ENCODE data around the gene XKR8.

Gene XKR8

DNA sequence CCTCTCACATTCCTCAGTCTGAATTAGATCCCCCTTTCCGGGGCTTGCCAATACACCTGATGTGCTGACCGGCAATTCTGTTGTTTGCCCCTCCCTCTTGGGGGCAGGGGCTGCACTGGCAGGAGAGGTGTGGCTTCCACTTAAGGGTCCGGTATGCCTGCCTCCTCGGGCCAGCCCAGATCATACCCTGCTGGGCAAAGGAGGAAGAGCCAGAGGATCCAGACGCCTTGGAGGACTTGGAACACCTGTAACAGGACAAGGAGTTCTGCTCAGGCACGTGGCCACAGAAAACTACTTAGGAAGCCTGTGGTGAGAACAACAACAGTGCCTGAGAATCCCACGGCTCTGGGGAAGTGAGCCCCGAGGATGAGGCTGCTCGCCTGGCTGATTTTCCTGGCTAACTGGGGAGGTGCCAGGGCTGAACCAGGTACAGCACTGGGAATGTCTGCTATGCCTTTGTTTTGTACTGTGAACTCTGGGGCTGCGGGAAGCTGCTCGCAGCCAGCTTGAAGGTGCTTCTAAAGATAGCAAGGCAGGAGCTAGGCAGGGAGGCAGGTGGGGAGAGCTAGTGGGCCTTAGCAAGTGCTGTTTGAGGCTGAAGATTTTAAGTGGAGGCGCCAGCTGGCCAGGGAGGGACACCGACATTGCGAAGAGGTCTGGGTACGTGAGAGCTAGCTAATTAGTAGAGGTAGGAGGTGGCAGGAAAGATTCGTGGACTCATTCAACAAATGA, 24.8 kb upstream of the XKR8 start, which contains the start of gene SMPDL3B:
Gene SMPDL3B (plus strand): TSS at position 183 of the 732 bp plus-strand sequence. CDS start 184 bp downstream, at position 367.
- Histone ChIP-seq H2BK15ac (ENCODE audit: low read depth, poor library complexity, severe bottlenecking) (peak within 1 kb of the TSS; percentile 26), H3K79me1 (replicated peaks; ENCODE audit: low read length, poor library complexity, severe bottlenecking) (no peaks in the 10 kb centered on the region), H4K91ac (ENCODE audit: low read length) (no peak within 1 kb of the TSS), H2BK12ac (ENCODE audit: low read length in 2 of 2) (no peak within 1 kb of the TSS), H2BK5ac (ENCODE audit: low read depth, low read length, poor library complexity, severe bottlenecking) (no peak within 1 kb of the TSS), H3K36me3 (ENCODE audit: control insufficient read depth in 1 of 2, insufficient read depth in 2 of 2, low read depth in 1 of 2, low read length in 2 of 2) (no peaks in the 10 kb centered on the region), H3K4me2 (ENCODE audit: low read length, poor library complexity, severe bottlenecking) (peak within 1 kb of the TSS; percentile 78), H2AK5ac (ENCODE audit: low read length, severe bottlenecking) (no peak within 1 kb of the TSS), H3K14ac (ENCODE audit: low read length in 2 of 2) (peak within 1 kb of the TSS in 1 of 2 experiments; percentile 82), H2AFZ (ENCODE audit: low read depth, low read length) (peak within 1 kb of the TSS; percentile 36), H3K4ac (ENCODE audit: low read depth in 1 of 2, low read length in 2 of 2) (no peak within 1 kb of the TSS), H3K9me3 (ENCODE audit: control insufficient read depth, low read length) (no peaks in the 10 kb centered on the region), H4K8ac (ENCODE audit: low read length) (peak within 1 kb of the TSS; percentile 57), H3K23ac (ENCODE audit: low read length in 2 of 2) (peak within 1 kb of the TSS in 1 of 2 experiments; percentile 77), H3K18ac (ENCODE audit: low read depth in 1 of 2, low read length in 2 of 2) (no peak within 1 kb of the TSS), H3K27me3 (ENCODE audit: control insufficient read depth in 1 of 2, insufficient read depth in 1 of 2, low read length in 2 of 2) (peaks cover 19 to 33% of the 10 kb centered on the region in 2 experiments), H3K4me3 (ENCODE audit: insufficient read depth in 1 of 2, low read depth in 1 of 2, low read length in 2 of 2) (no peak within 1 kb of the TSS), H3K27ac (ENCODE audit: low read length, poor library complexity, severe bottlenecking) (no peak within 1 kb of the TSS), H3K9ac (ENCODE audit: low read length) (no peak within 1 kb of the TSS), H2BK120ac (ENCODE audit: low read depth, low read length) (no peak within 1 kb of the TSS), H3K4me1 (ENCODE audit: control insufficient read depth, insufficient read depth, low read depth, low read length) (peaks cover 10% of the 10 kb centered on the region)
- peak; percentile 26 for DNase-seq
- WGBS = 13% methylated on average over 15 of the region's 16 CpGs

DNA sequence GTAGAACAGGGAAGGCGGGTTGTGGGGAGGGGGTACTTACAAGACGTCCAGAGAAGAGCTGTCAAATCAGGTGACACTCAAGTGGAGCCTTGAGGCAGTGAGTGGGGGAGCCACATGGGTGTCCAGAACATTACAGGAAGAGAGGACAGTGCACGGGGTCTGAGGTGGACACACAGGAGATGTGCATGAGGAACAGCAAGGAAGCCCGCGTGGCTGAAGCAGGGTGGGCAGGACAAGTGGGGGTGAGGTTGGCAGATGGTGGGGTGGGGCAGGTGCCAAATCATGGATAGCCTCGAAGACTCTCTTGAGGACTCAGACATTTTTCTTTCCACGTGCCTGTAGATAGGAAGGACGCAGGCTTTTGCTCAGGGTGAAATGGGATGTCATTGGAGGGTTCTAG, 24.1 kb upstream of the XKR8 start:
- no peak overlapping the region for H3K27ac ChIP-seq (ENCODE audit: low read length, poor library complexity, severe bottlenecking)
- 62% methylated on average over 8 of the region's 8 CpGs for WGBS
- peaks cover 19 to 33% of the 10 kb centered on the region in 2 experiments for H3K27me3 ChIP-seq (ENCODE audit: control insufficient read depth in 1 of 2, insufficient read depth in 1 of 2, low read length in 2 of 2)
- H2AFZ ChIP-seq (ENCODE audit: low read depth, low read length) = peak overlapping the region; percentile 10
- no peak overlapping the region for H3K4me2 ChIP-seq (ENCODE audit: low read length, poor library complexity, severe bottlenecking)
- H2BK12ac ChIP-seq (ENCODE audit: low read length in 2 of 2) = no peak overlapping the region
- H2BK15ac ChIP-seq (ENCODE audit: low read depth, poor library complexity, severe bottlenecking) = no peak overlapping the region
- no peak overlapping the region for H3K23ac ChIP-seq (ENCODE audit: low read length in 2 of 2)
- no peak overlapping the region for H3K4me3 ChIP-seq (ENCODE audit: insufficient read depth in 1 of 2, low read depth in 1 of 2, low read length in 2 of 2)
- no peak overlapping the region for H3K18ac ChIP-seq (ENCODE audit: low read depth in 1 of 2, low read length in 2 of 2)
- H3K14ac ChIP-seq (ENCODE audit: low read length in 2 of 2) = no peak overlapping the region
- H3K4me1 ChIP-seq (ENCODE audit: control insufficient read depth, insufficient read depth, low read depth, low read length) = peaks cover 12% of the 10 kb centered on the region
- H2BK5ac ChIP-seq (ENCODE audit: low read depth, low read length, poor library complexity, severe bottlenecking) = no peak overlapping the region
- H4K91ac ChIP-seq (ENCODE audit: low read length) = no peak overlapping the region
- no peak overlapping the region for H2BK120ac ChIP-seq (ENCODE audit: low read depth, low read length)
- H3K9ac ChIP-seq (ENCODE audit: low read length) = no peak overlapping the region
- no peak overlapping the region for H4K8ac ChIP-seq (ENCODE audit: low read length)
- no peaks in the 10 kb centered on the region for H3K79me1 ChIP-seq (replicated peaks; ENCODE audit: low read length, poor library complexity, severe bottlenecking)
- H3K9me3 ChIP-seq (ENCODE audit: control insufficient read depth, low read length) = no peaks in the 10 kb centered on the region
- no peak overlapping the region for H3K4ac ChIP-seq (ENCODE audit: low read depth in 1 of 2, low read length in 2 of 2)
- no peak for DNase-seq
- H2AK5ac ChIP-seq (ENCODE audit: low read length, severe bottlenecking) = no peak overlapping the region
- no peaks in the 10 kb centered on the region for H3K36me3 ChIP-seq (ENCODE audit: control insufficient read depth in 1 of 2, insufficient read depth in 2 of 2, low read depth in 1 of 2, low read length in 2 of 2)

- H2AK5ac ChIP-seq (ENCODE audit: low read length, severe bottlenecking) = no peak overlapping the region
- no peak overlapping the region for H3K9ac ChIP-seq (ENCODE audit: low read length)
- H3K18ac ChIP-seq (ENCODE audit: low read depth in 1 of 2, low read length in 2 of 2) = no peak overlapping the region
- no peaks in the 10 kb centered on the region for H3K36me3 ChIP-seq (ENCODE audit: control insufficient read depth in 1 of 2, insufficient read depth in 2 of 2, low read depth in 1 of 2, low read length in 2 of 2)
- H2BK15ac ChIP-seq (ENCODE audit: low read depth, poor library complexity, severe bottlenecking) = no peak overlapping the region
- H3K14ac ChIP-seq (ENCODE audit: low read length in 2 of 2) = no peak overlapping the region
- H3K4ac ChIP-seq (ENCODE audit: low read depth in 1 of 2, low read length in 2 of 2) = no peak overlapping the region
- no peak overlapping the region for H3K27ac ChIP-seq (ENCODE audit: low read length, poor library complexity, severe bottlenecking)
- H2BK12ac ChIP-seq (ENCODE audit: low read length in 2 of 2) = no peak overlapping the region
- H3K4me1 ChIP-seq (ENCODE audit: control insufficient read depth, insufficient read depth, low read depth, low read length) = peaks cover 12% of the 10 kb centered on the region
- peaks cover 19 to 33% of the 10 kb centered on the region in 2 experiments for H3K27me3 ChIP-seq (ENCODE audit: control insufficient read depth in 1 of 2, insufficient read depth in 1 of 2, low read length in 2 of 2)
- H3K4me3 ChIP-seq (ENCODE audit: insufficient read depth in 1 of 2, low read depth in 1 of 2, low read length in 2 of 2) = no peak overlapping the region
- H3K23ac ChIP-seq (ENCODE audit: low read length in 2 of 2) = no peak overlapping the region
- H2AFZ ChIP-seq (ENCODE audit: low read depth, low read length) = no peak overlapping the region
- no peak overlapping the region for H3K4me2 ChIP-seq (ENCODE audit: low read length, poor library complexity, severe bottlenecking)
- H3K79me1 ChIP-seq (replicated peaks; ENCODE audit: low read length, poor library complexity, severe bottlenecking) = no peaks in the 10 kb centered on the region
- H2BK120ac ChIP-seq (ENCODE audit: low read depth, low read length) = no peak overlapping the region
- H4K91ac ChIP-seq (ENCODE audit: low read length) = no peak overlapping the region
- H4K8ac ChIP-seq (ENCODE audit: low read length) = no peak overlapping the region
- DNase-seq = no peak
- H2BK5ac ChIP-seq (ENCODE audit: low read depth, low read length, poor library complexity, severe bottlenecking) = no peak overlapping the region
- 94% methylated on average over 4 of the region's 5 CpGs for WGBS
- no peaks in the 10 kb centered on the region for H3K9me3 ChIP-seq (ENCODE audit: control insufficient read depth, low read length)
Observed at GRCh38 chr1:27936370-27936769, 23.4 kb upstream of the XKR8 start.

- H3K4me1 ChIP-seq (ENCODE audit: control insufficient read depth, insufficient read depth, low read depth, low read length) = peaks cover 12% of the 10 kb centered on the region
- no peak overlapping the region for H2AK5ac ChIP-seq (ENCODE audit: low read length, severe bottlenecking)
- no peaks in the 10 kb centered on the region for H3K9me3 ChIP-seq (ENCODE audit: control insufficient read depth, low read length)
- no peak overlapping the region for H3K4me2 ChIP-seq (ENCODE audit: low read length, poor library complexity, severe bottlenecking)
- WGBS = 43% methylated on average over 1 of the region's 1 CpG
- no peak overlapping the region for H2BK12ac ChIP-seq (ENCODE audit: low read length in 2 of 2)
- no peak overlapping the region for H4K91ac ChIP-seq (ENCODE audit: low read length)
- H3K4me3 ChIP-seq (ENCODE audit: insufficient read depth in 1 of 2, low read depth in 1 of 2, low read length in 2 of 2) = no peak overlapping the region
- no peak overlapping the region for H2BK5ac ChIP-seq (ENCODE audit: low read depth, low read length, poor library complexity, severe bottlenecking)
- no peak overlapping the region for H3K23ac ChIP-seq (ENCODE audit: low read length in 2 of 2)
- no peak overlapping the region for H2BK120ac ChIP-seq (ENCODE audit: low read depth, low read length)
- no peak overlapping the region for H4K8ac ChIP-seq (ENCODE audit: low read length)
- H2AFZ ChIP-seq (ENCODE audit: low read depth, low read length) = no peak overlapping the region
- no peak overlapping the region for H2BK15ac ChIP-seq (ENCODE audit: low read depth, poor library complexity, severe bottlenecking)
- H3K27ac ChIP-seq (ENCODE audit: low read length, poor library complexity, severe bottlenecking) = no peak overlapping the region
- peaks cover 19 to 33% of the 10 kb centered on the region in 2 experiments for H3K27me3 ChIP-seq (ENCODE audit: control insufficient read depth in 1 of 2, insufficient read depth in 1 of 2, low read length in 2 of 2)
- H3K4ac ChIP-seq (ENCODE audit: low read depth in 1 of 2, low read length in 2 of 2) = no peak overlapping the region
- DNase-seq = no peak
- no peak overlapping the region for H3K18ac ChIP-seq (ENCODE audit: low read depth in 1 of 2, low read length in 2 of 2)
- H3K79me1 ChIP-seq (replicated peaks; ENCODE audit: low read length, poor library complexity, severe bottlenecking) = no peaks in the 10 kb centered on the region
- no peak overlapping the region for H3K9ac ChIP-seq (ENCODE audit: low read length)
- no peaks in the 10 kb centered on the region for H3K36me3 ChIP-seq (ENCODE audit: control insufficient read depth in 1 of 2, insufficient read depth in 2 of 2, low read depth in 1 of 2, low read length in 2 of 2)
- H3K14ac ChIP-seq (ENCODE audit: low read length in 2 of 2) = no peak overlapping the region
Observed at GRCh38 chr1:27937524-27937836, 22.3 kb upstream of the XKR8 start.

All from mesenchymal stem cell (in vitro differentiated cells and primary cell).